ENCODE results near the gene ZFAND6. TPM values are rescaled to one million over a fixed set of nuclear protein-coding genes. Genes with fewer than 3 reads are reported as not detected.
A peak's percentile ranks its signal among the peaks of the same experiment; 100 is the strongest.

Gene ZFAND6
- total RNA-seq, 1 experiment from 2014 or later = 89.7 TPM

DNA sequence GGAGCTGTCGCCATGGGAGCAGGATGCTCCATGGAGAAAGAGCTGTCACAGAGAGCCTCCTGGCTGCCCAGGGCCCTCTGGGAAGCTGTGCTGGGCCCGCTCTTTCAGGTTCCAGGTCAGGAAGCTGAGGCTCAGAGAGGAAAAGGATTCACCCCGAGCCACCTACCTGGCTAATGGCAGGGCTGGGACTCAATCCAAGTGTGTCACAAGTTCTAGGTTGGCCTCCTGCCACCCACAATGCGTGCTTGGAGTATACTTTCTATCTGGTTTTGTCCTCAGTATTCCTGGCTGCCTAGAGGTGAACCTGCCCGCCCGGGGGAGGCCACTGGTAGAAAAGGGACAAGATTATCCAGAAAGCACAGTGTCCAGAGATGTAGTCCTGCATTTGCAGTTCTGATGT, 117.0 kb downstream of the ZFAND6 start:
- Histone ChIP-seq H3K23me2 (ENCODE audit: insufficient read length, low read depth, low read length, poor library complexity, severe bottlenecking) (no peaks in the 10 kb centered on the region), H3K23ac (ENCODE audit: insufficient read length, low read depth, low read length) (no peak overlapping the region), H3K4ac (ENCODE audit: low read depth, low read length) (no peak overlapping the region), H4K20me1 (ENCODE audit: control insufficient read depth, insufficient read depth, insufficient read length) (peaks cover 4% of the 10 kb centered on the region), H3K27me3 (ENCODE audit: insufficient read depth, low read length) (no peaks in the 10 kb centered on the region), H2BK5ac (ENCODE audit: insufficient read length, low read length) (no peak overlapping the region), H4K91ac (ENCODE audit: insufficient read length, low read depth, low read length) (no peak overlapping the region), H3K4me2 (ENCODE audit: insufficient read depth, insufficient read length, low read length) (no peak overlapping the region), H3K18ac (ENCODE audit: insufficient read length, low read depth, low read length) (no peak overlapping the region), H3K4me1 (ENCODE audit: insufficient read depth, low read length) (no peaks in the 10 kb centered on the region), H2BK20ac (ENCODE audit: low read depth, low read length, poor library complexity, severe bottlenecking) (no peak overlapping the region), H2AK5ac (ENCODE audit: insufficient read length, low read length) (no peak overlapping the region), H4K8ac (replicated peaks; ENCODE audit: insufficient read length, low read depth, low read length) (no peak overlapping the region), H3K56ac (ENCODE audit: insufficient read length, low read depth, low read length) (no peak overlapping the region), H3K14ac (ENCODE audit: insufficient read depth, low read length) (no peak overlapping the region), H2BK120ac (ENCODE audit: low read depth, low read length, poor library complexity, severe bottlenecking) (no peak overlapping the region), H4K5ac (ENCODE audit: insufficient read length, low read depth, low read length) (no peak overlapping the region), H3K9ac (ENCODE audit: extremely low read depth, insufficient read length, low read length) (no peak overlapping the region), H3T11ph (ENCODE audit: low read length) (no peak overlapping the region), H3K9me3 (ENCODE audit: control insufficient read depth, low read depth, low read length) (no peaks in the 10 kb centered on the region), H3K27ac (ENCODE audit: insufficient read length, low read depth, low read length) (no peak overlapping the region), H3K79me1 (ENCODE audit: insufficient read depth, low read depth, low read length, poor library complexity, severe bottlenecking) (no peaks in the 10 kb centered on the region), H2BK12ac (ENCODE audit: insufficient read length, low read depth, low read length) (no peak overlapping the region), H2AFZ (ENCODE audit: low read length) (no peak overlapping the region), H2BK15ac (ENCODE audit: low read depth, low read length) (no peak overlapping the region), H3K79me2 (ENCODE audit: insufficient read depth, low read length) (no peaks in the 10 kb centered on the region)
- no peak for DNase-seq
- Mint-ChIP-seq H3K36me3 (ENCODE audit: insufficient read depth in 1 of 3, low read depth in 3 of 3) (peaks cover 6 to 27% (median 7%) of the 10 kb centered on the region in 3 experiments; a peak in 5 of 7 replicates), H3K9me3 (no peaks in the 10 kb centered on the region), H3K27ac (peak overlapping the region in 1 of 3 experiments; percentile 83; a peak in 2 of 7 replicates), H3K27me3 (ENCODE audit: low read depth) (no peaks in the 10 kb centered on the region), H3K4me3 (no peak overlapping the region), H3K4me1 (no peaks in the 10 kb centered on the region)
- no CpG with 5 or more reads among the region's 6 CpGs for WGBS (ENCODE audit: extremely low coverage, insufficient read length, low lambda C conversion rate)
- TF ChIP-seq CTCF (conservative IDR thresholded peaks at IDR 0.05) = no peak

Data from H9 (cell line).